Glutamatergic neuron (in vitro differentiated cells): ENCODE data around the gene TMIE. TPM values are rescaled to one million over a fixed set of nuclear protein-coding genes. Genes with fewer than 3 reads are reported as not detected.

ENCODE experiments used
- DNase-seq: peaks from one replicate; pipeline ENCODE4 v3.0.0; 2022
- H3K27ac Mint-ChIP-seq: one replicate; pipeline ENCODE4 v1.8.0; 2020; ENCODE audit warnings: mild to moderate bottlenecking, mixed read lengths, inconsistent platforms; ENCODE audit not compliant: unreplicated experiment
- H3K27me3 Mint-ChIP-seq: one replicate; pipeline ENCODE4 v1.8.0; 2020; ENCODE audit warnings: mild to moderate bottlenecking, moderate library complexity, mixed read lengths, inconsistent platforms; ENCODE audit not compliant: unreplicated experiment
- H3K36me3 Mint-ChIP-seq: one replicate; pipeline ENCODE4 v1.8.0; 2020; ENCODE audit warnings: mild to moderate bottlenecking, mixed read lengths, inconsistent platforms; ENCODE audit not compliant: unreplicated experiment
- H3K4me1 Mint-ChIP-seq: one replicate; pipeline ENCODE4 v1.8.0; 2020; ENCODE audit warnings: mild to moderate bottlenecking, low read depth, mixed read lengths, inconsistent platforms; ENCODE audit not compliant: unreplicated experiment
- H3K4me3 Mint-ChIP-seq: one replicate; pipeline ENCODE4 v1.8.0; 2020; ENCODE audit warnings: mild to moderate bottlenecking, mixed read lengths, inconsistent platforms; ENCODE audit not compliant: unreplicated experiment
- H3K9me3 Mint-ChIP-seq: one replicate; pipeline ENCODE4 v1.8.0; 2020; ENCODE audit warnings: mild to moderate bottlenecking, moderate library complexity, mixed read lengths, inconsistent platforms; ENCODE audit not compliant: unreplicated experiment
- CTCF ChIP-seq: fragments of 200-600 bp; sonication (generic); IDR thresholded peaks from one replicate; pipeline ENCODE4 v1.5.0; 2021; ENCODE audit not compliant: partially characterized antibody, unreplicated experiment
- total RNA-seq: library from RNA; stranded (reverse); fragmentation: NEBNext Ultra II Directional; extraction: Animal tissue kit (Norgen Biotek cat#: 25700); gene quantifications from one replicate; pipeline ENCODE4 v1.2.1, GENCODE V29; 2021; ENCODE audit not compliant: unreplicated experiment

The TMIE gene
- total RNA-seq, 1 donor from 2014 or later = not detected

- Mint-ChIP-seq H3K36me3 (no peaks in the 10 kb centered on the region), H3K27me3 (peaks cover 8% of the 10 kb centered on the region), H3K4me3 (no peak overlapping the region), H3K27ac (no peak overlapping the region), H3K9me3 (peaks cover 4% of the 10 kb centered on the region), H3K4me1 (no peaks in the 10 kb centered on the region)
- DNase-seq = peak; percentile 4
- TF ChIP-seq CTCF = no peak
Observed at GRCh38 chr3:46675843-46676567, 25.2 kb upstream of the TMIE start.

DNA sequence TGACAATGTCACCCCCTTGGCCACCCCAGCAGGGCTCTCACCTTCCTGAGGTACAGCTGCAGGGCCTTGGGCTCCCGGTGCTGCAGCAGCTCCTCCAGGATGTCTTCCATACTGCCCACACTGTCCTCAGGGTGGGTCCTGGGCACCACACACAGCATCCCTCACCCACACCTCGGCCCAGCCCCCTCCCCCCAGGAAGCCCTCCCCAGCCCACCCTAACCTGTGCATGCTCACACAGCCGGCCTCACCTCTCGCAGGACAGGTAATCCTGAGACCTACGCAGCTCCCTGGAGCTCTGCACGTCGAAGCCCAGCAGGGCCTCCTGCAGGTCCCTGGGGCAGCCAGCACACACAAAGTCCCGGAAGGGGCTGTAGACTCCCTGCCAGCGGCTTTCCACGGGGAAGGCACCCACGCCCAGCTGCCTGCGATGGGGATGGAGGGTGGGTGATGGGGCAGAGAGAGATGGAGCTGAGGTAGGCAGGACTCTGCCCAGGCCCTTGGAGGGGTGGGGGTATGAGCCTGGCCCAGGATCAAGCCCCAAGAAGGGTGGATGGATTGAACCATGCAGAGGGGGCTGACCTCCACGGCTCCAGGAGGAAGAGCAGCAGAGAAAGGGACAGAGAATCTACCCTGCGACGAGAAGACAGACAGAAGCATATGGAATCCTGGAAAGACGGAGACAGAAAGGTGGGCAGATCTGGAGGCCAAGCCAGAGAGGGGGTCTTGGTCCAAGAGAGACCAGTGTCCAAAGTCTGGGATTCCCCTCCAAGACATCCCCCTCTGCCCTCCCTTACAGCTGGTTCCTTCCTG, 24.4 kb upstream of the TMIE start:
- Mint-ChIP-seq H3K4me1 (no peaks in the 10 kb centered on the region), H3K27me3 (peaks cover 8% of the 10 kb centered on the region), H3K36me3 (no peaks in the 10 kb centered on the region), H3K9me3 (peaks cover 4% of the 10 kb centered on the region), H3K27ac (no peak overlapping the region), H3K4me3 (no peak overlapping the region)
- no peak for TF ChIP-seq CTCF
- peak; percentile 21 for DNase-seq

- Mint-ChIP-seq H3K36me3 (no peaks in the 10 kb centered on the region), H3K4me3 (no peak overlapping the region), H3K4me1 (no peaks in the 10 kb centered on the region), H3K9me3 (peaks cover 4% of the 10 kb centered on the region), H3K27me3 (peaks cover 8% of the 10 kb centered on the region), H3K27ac (no peak overlapping the region)
- DNase-seq = peak; percentile 54
- TF ChIP-seq CTCF = no peak
Observed at GRCh38 chr3:46677411-46677726, 23.8 kb upstream of the TMIE start.

GRCh38 chr3:46678280-46678679, 22.9 kb upstream of the TMIE start:
- no peaks in the 10 kb centered on the region for H3K36me3 Mint-ChIP-seq
- H3K4me1 Mint-ChIP-seq = no peaks in the 10 kb centered on the region
- no peak for DNase-seq
- H3K9me3 Mint-ChIP-seq = peaks cover 4% of the 10 kb centered on the region
- TF ChIP-seq CTCF = no peak
- no peak overlapping the region for H3K4me3 Mint-ChIP-seq
- peaks cover 6% of the 10 kb centered on the region for H3K27me3 Mint-ChIP-seq
- H3K27ac Mint-ChIP-seq = no peak overlapping the region

DNA sequence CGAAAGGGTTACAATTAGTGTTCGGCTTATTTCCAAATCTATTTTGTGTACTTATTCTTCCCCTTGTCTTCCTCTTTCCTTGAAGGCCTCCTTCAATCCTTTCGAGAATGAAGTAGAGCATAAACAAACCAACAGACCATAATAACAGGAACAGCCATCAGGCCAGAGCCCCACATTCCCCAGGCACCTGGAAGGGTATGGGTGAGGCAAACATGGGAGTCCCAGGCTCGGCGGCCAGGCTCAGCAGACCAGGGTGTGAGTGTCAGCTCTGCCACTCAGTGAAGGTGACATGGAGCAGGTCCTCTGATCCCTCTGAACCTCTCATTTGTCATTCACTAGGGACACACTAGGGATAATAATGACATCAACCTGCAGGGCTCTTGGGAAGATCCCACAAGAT, 21.5 kb upstream of the TMIE start:
- no peak for TF ChIP-seq CTCF
- Mint-ChIP-seq H3K27me3 (peaks cover 9% of the 10 kb centered on the region), H3K4me1 (no peaks in the 10 kb centered on the region), H3K4me3 (peak overlapping the region; percentile 54), H3K9me3 (peaks cover 5% of the 10 kb centered on the region), H3K27ac (no peak overlapping the region), H3K36me3 (no peaks in the 10 kb centered on the region)
- DNase-seq = no peak
